GM23338 (cell line): ENCODE measurements around the gene KRTAP12-4. TPM values are rescaled to one million over a fixed set of nuclear protein-coding genes. Genes with fewer than 3 reads are reported as not detected.

ENCODE experiments used
- ATAC-seq: fragments of 200-7000 bp; cut with Tn5 transposase; 3 replicates; pipeline ENCODE4 v1.9.1; 2020
- DNase-seq: peaks from one replicate; pipeline ENCODE4 v3.0.0-alpha.2; 2015; ENCODE audit warnings: low spot score
- H2AFZ ChIP-seq: fragments of 200-600 bp; sonication (generic); 2 replicates; pipeline ENCODE4 v1.8.0; 2016; ENCODE audit warnings: antibody characterized with exemption, mild to moderate bottlenecking, moderate library complexity
- H3F3A ChIP-seq: fragments of 200-600 bp; sonication (generic); replicated peaks from 2 replicates; pipeline ENCODE4 v1.8.0; 2017; ENCODE audit warnings: antibody characterized with exemption, mixed run types, low read depth
- H3K27ac ChIP-seq: fragments of 200-600 bp; sonication (generic); 2 replicates; pipeline ENCODE4 v1.6.1; 2016; ENCODE audit warnings: low read depth
- H3K27me3 ChIP-seq: fragments of 200-600 bp; sonication (generic); 2 replicates; pipeline ENCODE4 v1.8.0; 2016; ENCODE audit warnings: mild to moderate bottlenecking, mixed run types, moderate library complexity; ENCODE audit not compliant: insufficient read depth
- H3K36me3 ChIP-seq: fragments of 200-600 bp; sonication (generic); 2 replicates; pipeline ENCODE4 v1.8.0; 2016; ENCODE audit warnings: mild to moderate bottlenecking; ENCODE audit not compliant: insufficient read depth
- H3K4me1 ChIP-seq: fragments of 200-600 bp; sonication (generic); 2 replicates; pipeline ENCODE4 v1.8.0; 2016; ENCODE audit warnings: mild to moderate bottlenecking, moderate library complexity; ENCODE audit not compliant: insufficient read depth
- H3K4me2 ChIP-seq: fragments of 200-600 bp; sonication (generic); 2 replicates; pipeline ENCODE4 v1.7.1; 2017; ENCODE audit warnings: mixed run types
- H3K4me3 ChIP-seq: fragments of 200-600 bp; sonication (generic); 2 replicates; pipeline ENCODE4 v1.6.1; 2016; ENCODE audit warnings: mixed run types
- H3K79me2 ChIP-seq: fragments of 200-600 bp; sonication (generic); replicated peaks from 2 replicates; pipeline ENCODE4 v1.8.0; 2017; ENCODE audit warnings: mild to moderate bottlenecking; ENCODE audit not compliant: insufficient read depth
- H3K9me2 ChIP-seq: fragments of 200-600 bp; sonication (generic); 2 replicates; pipeline ENCODE4 v1.8.0; 2017; ENCODE audit not compliant: insufficient read depth
- H4K20me1 ChIP-seq: fragments of 200-600 bp; sonication (generic); replicated peaks from 2 replicates; pipeline ENCODE4 v1.8.0; 2017; ENCODE audit warnings: mild to moderate bottlenecking; ENCODE audit not compliant: insufficient read depth
- H3K27ac Mint-ChIP-seq: 2 replicates; pipeline ENCODE4 v1.8.0; 2020; ENCODE audit warnings: inconsistent platforms, mild to moderate bottlenecking, moderate library complexity, mixed read lengths
- H3K27me3 Mint-ChIP-seq: 3 replicates; pipeline ENCODE4 v1.8.0; 2022; ENCODE audit warnings: low read depth, mild to moderate bottlenecking, moderate library complexity, mixed read lengths, inconsistent platforms; ENCODE audit not compliant: insufficient read depth, poor library complexity
- H3K36me3 Mint-ChIP-seq: 3 replicates; pipeline ENCODE4 v1.8.0; 2021; ENCODE audit warnings: low read depth, mild to moderate bottlenecking, inconsistent platforms, moderate library complexity, mixed read lengths
- H3K4me1 Mint-ChIP-seq: 3 replicates; pipeline ENCODE4 v1.8.0; 2020; ENCODE audit warnings: mild to moderate bottlenecking, inconsistent platforms, mixed read lengths
- H3K4me3 Mint-ChIP-seq: 3 replicates; pipeline ENCODE4 v1.8.0; 2021; ENCODE audit warnings: moderate library complexity, mild to moderate bottlenecking, inconsistent platforms, mixed read lengths
- H3K9me3 Mint-ChIP-seq: 3 replicates; pipeline ENCODE4 v1.8.0; 2020; ENCODE audit warnings: moderate library complexity, mild to moderate bottlenecking, inconsistent platforms, mixed read lengths
- CTCF ChIP-seq, 2 experiments: fragments of 200-600 bp in 1 of 2; sonication (generic) in 1 of 2; conservative IDR thresholded peaks; 2 replicates each; pipeline versions ENCODE4 v1.5.1 to v1.6.1; 2016 to 2017; ENCODE audit warnings: antibody characterized with exemption in 2 of 2, low read depth in 2 of 2, mild to moderate bottlenecking in 2 of 2, moderate library complexity in 1 of 2
- ETS1 ChIP-seq: IDR thresholded peaks from 2 replicates; pipeline ENCODE4 v1.6.1; 2016; ENCODE audit warnings: antibody characterized with exemption
- NANOG ChIP-seq: IDR thresholded peaks from 2 replicates; pipeline ENCODE4 v1.6.1; 2016; ENCODE audit warnings: antibody characterized with exemption, borderline replicate concordance
- REST ChIP-seq: IDR thresholded peaks from one replicate; pipeline ENCODE4 v1.6.1; 2018; ENCODE audit warnings: antibody characterized with exemption; ENCODE audit not compliant: unreplicated experiment
- STAT1 ChIP-seq: IDR thresholded peaks from one replicate; pipeline ENCODE4 v1.6.1; 2016; ENCODE audit warnings: antibody characterized with exemption; ENCODE audit not compliant: unreplicated experiment
- ZNF114 ChIP-seq: fragments of 250-450 bp; sonication (Bioruptor Pico); IDR thresholded peaks from 2 replicates; pipeline ENCODE4 v1.5.0; 2020; ENCODE audit warnings: mild to moderate bottlenecking, moderate library complexity
- ZNF462 ChIP-seq: fragments of 250-450 bp; sonication (Bioruptor Pico); IDR thresholded peaks from 2 replicates; pipeline ENCODE4 v1.5.0; 2020; ENCODE audit warnings: mild to moderate bottlenecking, moderate library complexity
- polyA plus RNA-seq: library from polyadenylated mRNA; unstranded; fragments of >200 nt; fragmentation: Nextera tagmentation; extraction: Ambion mirVana; gene quantifications from 2 replicates; pipeline ENCODE4 v1.2.1, GENCODE V29; 2016
- total RNA-seq: library from RNA; depleted of rRNA; stranded (reverse); fragments of >200 nt; shearing (Covaris generic); gene quantifications from 2 replicates; pipeline ENCODE4 v1.2.3, GENCODE V29; 2014

KRTAP12-4 gene
- total and polyA plus RNA-seq, 2 experiments from 2014 or later, result not detected

- Mint-ChIP-seq H3K4me1 (peaks cover 23% of the 10 kb centered on the region), H3K27me3 (peaks cover 11% of the 10 kb centered on the region), H3K4me3 (no peak overlapping the region), H3K9me3 (peaks cover 36% of the 10 kb centered on the region), H3K36me3 (peaks cover 20% of the 10 kb centered on the region), H3K27ac (no peak overlapping the region)
- Histone ChIP-seq H3K27me3 (no peaks in the 10 kb centered on the region), H3F3A (no peaks in the 10 kb centered on the region), H3K9me2 (no peaks in the 10 kb centered on the region), H2AFZ (peak overlapping the region; percentile 47; the same call in 1 of the 2 replicates), H3K79me2 (no peaks in the 10 kb centered on the region), H3K4me2 (no peak overlapping the region), H3K4me1 (no peaks in the 10 kb centered on the region), H3K36me3 (no peaks in the 10 kb centered on the region), H4K20me1 (no peaks in the 10 kb centered on the region), H3K27ac (no peak overlapping the region), H3K4me3 (no peak overlapping the region)
- ATAC-seq (no peak), DNase-seq (no peak)
- TF ChIP-seq CTCF (conservative IDR thresholded peaks at IDR 0.05; ENCODE audit: low read depth in 2 of 2) (no peak), REST (no peak), NANOG (no peak), ZNF114 (CRISPR knock-in tag) (no peak), STAT1 (no peak), ZNF462 (CRISPR knock-in tag) (no peak), ETS1 (no peak)
Observed at GRCh38 chr21:44616591-44616926, 37.9 kb downstream of the KRTAP12-4 start.
